ENCODE measurements around the gene TEX22.

GRCh38 chr14:105355049-105355575 lies 43.2 kb upstream of the TEX22 start:
- TF ChIP-seq POLR2A (IDR thresholded peaks at IDR 0.05; ENCODE audit: low read length) = no peak
- no peak for TF ChIP-seq GATA1 (IDR thresholded peaks at IDR 0.05; ENCODE audit: low read depth, low read length)
